ENCODE data around the gene CELF6. TPM values are rescaled to one million over a fixed set of nuclear protein-coding genes. Genes with fewer than 3 reads are reported as not detected.

CELF6 gene
- polyA plus RNA-seq, 3 donors: 2.9 TPM; not detected in 2

DNA sequence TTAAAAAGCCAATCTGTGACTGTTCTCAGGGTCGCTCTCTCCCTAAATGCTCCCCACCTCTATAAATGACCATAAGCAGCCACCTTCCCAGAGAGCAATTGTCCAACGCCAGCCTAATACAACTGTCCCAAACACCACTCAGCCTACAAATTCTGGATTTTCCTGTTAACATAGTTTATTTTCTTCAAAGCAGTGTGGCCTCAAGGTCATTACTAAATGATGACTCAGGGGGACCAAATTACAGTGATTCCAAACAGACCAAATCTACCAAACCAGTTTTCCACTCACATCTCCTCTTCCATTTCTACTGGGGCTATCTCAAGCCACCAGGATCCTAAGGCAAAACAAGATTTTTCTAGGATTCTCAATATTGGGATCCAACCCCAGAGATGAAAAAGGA lies 33.3 kb upstream of the CELF6 start:
- Histone ChIP-seq H3K27me3 (ENCODE audit: control insufficient read depth in 2 of 2, insufficient read depth in 2 of 2, low read length in 2 of 2) (no peaks in the 10 kb centered on the region), H3K9me3 (replicated peaks in 1 of 2; ENCODE audit: control insufficient read depth in 1 of 2, insufficient read depth in 1 of 2, low read length in 2 of 2) (no peaks in the 10 kb centered on the region), H3K4me1 (ENCODE audit: control insufficient read depth in 1 of 2, insufficient read depth in 2 of 2, low read length in 2 of 2) (peaks cover 12 to 19% of the 10 kb centered on the region in 2 donors), H3K79me2 (ENCODE audit: insufficient read depth, low read length) (peaks cover 24% of the 10 kb centered on the region), H3K9ac (ENCODE audit: insufficient read depth, low read length, poor library complexity, severe bottlenecking) (no peak overlapping the region), H3K4me2 (replicated peaks; ENCODE audit: extremely low read depth, low read length, poor library complexity, severe bottlenecking) (no peak overlapping the region), H3K27ac (ENCODE audit: low read depth in 1 of 2, low read length in 2 of 2) (no peak overlapping the region), H2AFZ (ENCODE audit: insufficient read depth, low read depth, low read length, poor library complexity, severe bottlenecking) (no peak overlapping the region), H4K20me1 (ENCODE audit: insufficient read depth, low read length) (peaks cover 34% of the 10 kb centered on the region), H3K4me3 (replicated peaks in 1 of 3; ENCODE audit: low read depth in 2 of 3, low read length in 3 of 3) (no peak overlapping the region), H3K36me3 (replicated peaks in 1 of 2; ENCODE audit: control insufficient read depth in 1 of 2, insufficient read depth in 2 of 2, low read length in 2 of 2) (peaks cover 77 to 99% of the 10 kb centered on the region in 2 donors)
- Mint-ChIP-seq H3K9me3 (no peaks in the 10 kb centered on the region), H3K27ac (peak overlapping the region in 1 of 7 donors; percentile 60), H3K4me1 (peaks cover 21% of the 10 kb centered on the region), H3K27me3 (ENCODE audit: low read depth in 3 of 3) (no peaks in the 10 kb centered on the region), H3K4me3 (no peak overlapping the region), H3K36me3 (peaks cover 79 to 99% of the 10 kb centered on the region in 2 donors)
- WGBS (ENCODE audit: insufficient coverage): 100% methylated on average over 2 of the region's 2 CpGs
- intact Hi-C loops (cut with micrococcal nuclease): no loop called here
- no peak for DNase-seq
- TF ChIP-seq, protein P1, sequence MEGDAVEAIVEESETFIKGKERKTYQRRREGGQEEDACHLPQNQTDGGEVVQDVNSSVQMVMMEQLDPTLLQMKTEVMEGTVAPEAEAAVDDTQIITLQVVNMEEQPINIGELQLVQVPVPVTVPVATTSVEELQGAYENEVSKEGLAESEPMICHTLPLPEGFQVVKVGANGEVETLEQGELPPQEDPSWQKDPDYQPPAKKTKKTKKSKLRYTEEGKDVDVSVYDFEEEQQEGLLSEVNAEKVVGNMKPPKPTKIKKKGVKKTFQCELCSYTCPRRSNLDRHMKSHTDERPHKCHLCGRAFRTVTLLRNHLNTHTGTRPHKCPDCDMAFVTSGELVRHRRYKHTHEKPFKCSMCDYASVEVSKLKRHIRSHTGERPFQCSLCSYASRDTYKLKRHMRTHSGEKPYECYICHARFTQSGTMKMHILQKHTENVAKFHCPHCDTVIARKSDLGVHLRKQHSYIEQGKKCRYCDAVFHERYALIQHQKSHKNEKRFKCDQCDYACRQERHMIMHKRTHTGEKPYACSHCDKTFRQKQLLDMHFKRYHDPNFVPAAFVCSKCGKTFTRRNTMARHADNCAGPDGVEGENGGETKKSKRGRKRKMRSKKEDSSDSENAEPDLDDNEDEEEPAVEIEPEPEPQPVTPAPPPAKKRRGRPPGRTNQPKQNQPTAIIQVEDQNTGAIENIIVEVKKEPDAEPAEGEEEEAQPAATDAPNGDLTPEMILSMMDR (IDR thresholded peaks at IDR 0.05): no peak

- no peak overlapping the region for H3K27ac ChIP-seq (ENCODE audit: low read depth in 1 of 2, low read length in 2 of 2)
- no peaks in the 10 kb centered on the region for H3K27me3 ChIP-seq (ENCODE audit: control insufficient read depth in 2 of 2, insufficient read depth in 2 of 2, low read length in 2 of 2)
- WGBS (ENCODE audit: insufficient coverage): no CpG with 5 or more reads among the region's 3 CpGs
- H3K36me3 ChIP-seq (replicated peaks in 1 of 2; ENCODE audit: control insufficient read depth in 1 of 2, insufficient read depth in 2 of 2, low read length in 2 of 2): peaks cover 81 to 91% of the 10 kb centered on the region in 2 donors
- no peaks in the 10 kb centered on the region for H3K9me3 ChIP-seq (replicated peaks in 1 of 2; ENCODE audit: control insufficient read depth in 1 of 2, insufficient read depth in 1 of 2, low read length in 2 of 2)
- Mint-ChIP-seq H3K4me3 (no peak overlapping the region), H3K36me3 (peaks cover 69 to 94% of the 10 kb centered on the region in 2 donors), H3K9me3 (no peaks in the 10 kb centered on the region), H3K27ac (peak overlapping the region in 1 of 7 donors; percentile 36), H3K27me3 (ENCODE audit: low read depth in 3 of 3) (peaks cover 0 to 3% (median 0%) of the 10 kb centered on the region in 3 donors), H3K4me1 (peaks cover 2% of the 10 kb centered on the region)
- DNase-seq: no peak
- H3K79me2 ChIP-seq (ENCODE audit: insufficient read depth, low read length): no peaks in the 10 kb centered on the region
- H3K4me3 ChIP-seq (replicated peaks in 1 of 3; ENCODE audit: low read depth in 2 of 3, low read length in 3 of 3): no peak overlapping the region
- TF ChIP-seq, protein P1 (IDR thresholded peaks at IDR 0.05): no peak
- no peak overlapping the region for H3K9ac ChIP-seq (ENCODE audit: insufficient read depth, low read length, poor library complexity, severe bottlenecking)
- intact Hi-C loops (cut with micrococcal nuclease): no loop called here
- H3K4me2 ChIP-seq (replicated peaks; ENCODE audit: extremely low read depth, low read length, poor library complexity, severe bottlenecking): no peak overlapping the region
- no peaks in the 10 kb centered on the region for H4K20me1 ChIP-seq (ENCODE audit: insufficient read depth, low read length)
- no peak overlapping the region for H2AFZ ChIP-seq (ENCODE audit: insufficient read depth, low read depth, low read length, poor library complexity, severe bottlenecking)
- no peaks in the 10 kb centered on the region for H3K4me1 ChIP-seq (ENCODE audit: control insufficient read depth in 1 of 2, insufficient read depth in 2 of 2, low read length in 2 of 2)
Observed at GRCh38 chr15:72345806-72346205, 25.8 kb upstream of the CELF6 start.
